Measurements from ENCODE around the gene SLC1A7.

Gene SLC1A7

DNA sequence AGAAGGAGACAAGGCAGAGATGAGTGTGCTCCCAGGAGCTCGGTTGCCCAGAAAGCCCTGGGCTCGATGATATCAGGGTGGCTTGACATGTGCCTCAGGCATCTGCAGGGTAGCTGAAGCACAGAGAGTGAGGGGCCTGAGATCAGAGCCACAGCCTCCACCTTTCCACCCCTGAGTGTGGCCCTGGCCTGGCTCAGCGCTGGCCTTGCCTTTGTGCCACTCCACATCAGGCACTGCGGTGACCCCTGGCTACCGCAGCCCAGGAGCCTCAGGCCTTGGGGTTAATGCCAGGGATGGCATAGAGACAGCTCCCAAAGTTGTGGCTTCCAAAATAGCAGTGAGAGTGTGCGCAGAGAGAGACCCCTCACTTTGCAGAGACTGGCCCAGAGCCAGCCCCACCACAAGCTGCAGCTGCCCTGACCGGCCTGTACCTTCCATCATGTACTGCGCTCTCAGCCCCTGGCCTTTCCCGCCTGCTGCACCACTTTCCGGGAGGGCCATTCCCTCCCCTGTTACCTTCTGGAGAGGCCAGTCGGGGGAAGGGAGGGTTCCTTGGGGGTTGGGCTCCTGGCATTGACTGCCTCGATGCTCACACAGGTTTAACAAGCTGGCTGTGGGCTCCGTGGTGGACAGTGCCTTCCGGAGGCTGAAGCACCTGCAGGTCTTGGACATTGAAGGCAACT lies 60.9 kb downstream of the SLC1A7 start:
- Histone ChIP-seq H3K9me2 (replicated peaks; ENCODE audit: insufficient read depth, low read length) (no peaks in the 10 kb centered on the region), H3K9me3 (ENCODE audit: insufficient read depth, low read length) (no peaks in the 10 kb centered on the region), H3K79me2 (ENCODE audit: insufficient read depth, low read length) (no peaks in the 10 kb centered on the region), H4K20me1 (ENCODE audit: low read depth, low read length) (no peaks in the 10 kb centered on the region), H3K27me3 (ENCODE audit: low read length) (no peaks in the 10 kb centered on the region), H3K36me3 (ENCODE audit: low read length) (no peaks in the 10 kb centered on the region), H3K4me3 (ENCODE audit: insufficient read depth, low read length, poor library complexity, severe bottlenecking) (no peak overlapping the region), H2AFZ (ENCODE audit: low read depth, low read length, severe bottlenecking) (no peak overlapping the region), H3F3A (ENCODE audit: insufficient read depth) (no peaks in the 10 kb centered on the region), H3K27ac (ENCODE audit: low read depth, low read length) (no peak overlapping the region), H3K9ac (ENCODE audit: low read length) (no peak overlapping the region), H3K4me2 (ENCODE audit: low read depth, low read length, poor library complexity, severe bottlenecking) (no peak overlapping the region)
- no peak for TF ChIP-seq EZH2phosphoT487 (conservative IDR thresholded peaks at IDR 0.05; ENCODE audit: low read length)
- TF ChIP-seq CTCF (IDR thresholded peaks at IDR 0.05; ENCODE audit: insufficient read depth, low read length, poor library complexity, severe bottlenecking), result no peak

DNA sequence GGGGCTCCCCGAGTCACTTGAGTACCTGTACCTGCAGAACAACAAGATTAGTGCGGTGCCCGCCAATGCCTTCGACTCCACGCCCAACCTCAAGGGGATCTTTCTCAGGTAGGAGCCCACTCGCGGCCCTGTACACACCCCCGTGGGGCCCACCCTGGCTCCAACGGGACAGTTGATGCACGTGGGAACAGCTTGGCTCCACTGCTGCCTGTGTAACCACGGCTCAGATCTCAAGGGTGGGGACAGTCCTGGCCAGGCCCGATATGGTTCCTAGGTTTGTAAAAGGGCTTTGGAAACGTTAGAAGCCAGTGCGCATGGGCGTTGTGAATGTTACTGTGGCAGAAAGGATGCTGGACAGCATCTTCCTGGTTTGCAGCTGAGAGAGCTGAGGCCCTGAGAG lies 61.7 kb downstream of the SLC1A7 start:
- Histone ChIP-seq H3K9me3 (ENCODE audit: insufficient read depth, low read length) (no peaks in the 10 kb centered on the region), H3K79me2 (ENCODE audit: insufficient read depth, low read length) (no peaks in the 10 kb centered on the region), H3K4me3 (ENCODE audit: insufficient read depth, low read length, poor library complexity, severe bottlenecking) (no peak overlapping the region), H4K20me1 (ENCODE audit: low read depth, low read length) (no peaks in the 10 kb centered on the region), H3K9me2 (replicated peaks; ENCODE audit: insufficient read depth, low read length) (no peaks in the 10 kb centered on the region), H3K27ac (ENCODE audit: low read depth, low read length) (no peak overlapping the region), H3K27me3 (ENCODE audit: low read length) (no peaks in the 10 kb centered on the region), H3K36me3 (ENCODE audit: low read length) (no peaks in the 10 kb centered on the region), H3K9ac (ENCODE audit: low read length) (no peak overlapping the region), H3F3A (ENCODE audit: insufficient read depth) (no peaks in the 10 kb centered on the region), H3K4me2 (ENCODE audit: low read depth, low read length, poor library complexity, severe bottlenecking) (no peak overlapping the region), H2AFZ (ENCODE audit: low read depth, low read length, severe bottlenecking) (no peak overlapping the region)
- TF ChIP-seq EZH2phosphoT487 (conservative IDR thresholded peaks at IDR 0.05; ENCODE audit: low read length), result no peak
- no peak for TF ChIP-seq CTCF (IDR thresholded peaks at IDR 0.05; ENCODE audit: insufficient read depth, low read length, poor library complexity, severe bottlenecking)

DNA sequence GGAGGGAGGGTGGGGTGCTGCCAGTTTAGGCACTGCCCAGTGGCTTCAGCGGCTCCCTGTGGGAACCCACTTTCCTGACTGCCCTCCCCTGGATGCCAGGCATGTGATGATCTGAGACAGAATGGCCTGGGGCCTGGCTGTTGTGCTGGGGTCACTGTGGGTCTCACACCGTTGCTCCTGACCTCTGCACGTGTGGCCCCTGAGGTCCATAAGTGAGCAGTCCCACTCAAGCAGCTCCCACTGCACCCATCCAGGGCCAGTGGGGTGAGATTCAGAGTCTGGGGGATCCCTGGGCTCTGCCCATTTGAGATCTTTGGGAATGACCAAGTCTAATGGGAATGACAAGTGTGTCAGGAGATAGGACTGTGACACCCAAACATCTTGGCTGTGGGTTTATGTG lies 62.4 kb downstream of the SLC1A7 start:
- Histone ChIP-seq H3K79me2 (ENCODE audit: insufficient read depth, low read length) (no peaks in the 10 kb centered on the region), H3K9me3 (ENCODE audit: insufficient read depth, low read length) (no peaks in the 10 kb centered on the region), H3K36me3 (ENCODE audit: low read length) (no peaks in the 10 kb centered on the region), H4K20me1 (ENCODE audit: low read depth, low read length) (no peaks in the 10 kb centered on the region), H3K4me3 (ENCODE audit: insufficient read depth, low read length, poor library complexity, severe bottlenecking) (no peak overlapping the region), H3K9me2 (replicated peaks; ENCODE audit: insufficient read depth, low read length) (no peaks in the 10 kb centered on the region), H2AFZ (ENCODE audit: low read depth, low read length, severe bottlenecking) (no peak overlapping the region), H3K27ac (ENCODE audit: low read depth, low read length) (no peak overlapping the region), H3K27me3 (ENCODE audit: low read length) (no peaks in the 10 kb centered on the region), H3K4me2 (ENCODE audit: low read depth, low read length, poor library complexity, severe bottlenecking) (no peak overlapping the region), H3F3A (ENCODE audit: insufficient read depth) (no peaks in the 10 kb centered on the region), H3K9ac (ENCODE audit: low read length) (no peak overlapping the region)
- TF ChIP-seq CTCF (IDR thresholded peaks at IDR 0.05; ENCODE audit: insufficient read depth, low read length, poor library complexity, severe bottlenecking) (no peak), EZH2phosphoT487 (conservative IDR thresholded peaks at IDR 0.05; ENCODE audit: low read length) (no peak)
